LNCAP (cell line): ENCODE results near the gene DNMT3B.
A peak's percentile ranks its signal among the peaks of the same experiment; 100 is the strongest.

Experiments
- TF ChIP-seq, protein P1 (sequence below): fragments of 450-650 bp; IDR thresholded peaks from 2 replicates; pipeline ENCODE4 v1.5.1; 2017; ENCODE audit warnings: mild to moderate bottlenecking

Gene DNMT3B

GRCh38 chr20:32780749-32781655 is 18.8 kb downstream of the DNMT3B start:
- TF ChIP-seq, protein P1, sequence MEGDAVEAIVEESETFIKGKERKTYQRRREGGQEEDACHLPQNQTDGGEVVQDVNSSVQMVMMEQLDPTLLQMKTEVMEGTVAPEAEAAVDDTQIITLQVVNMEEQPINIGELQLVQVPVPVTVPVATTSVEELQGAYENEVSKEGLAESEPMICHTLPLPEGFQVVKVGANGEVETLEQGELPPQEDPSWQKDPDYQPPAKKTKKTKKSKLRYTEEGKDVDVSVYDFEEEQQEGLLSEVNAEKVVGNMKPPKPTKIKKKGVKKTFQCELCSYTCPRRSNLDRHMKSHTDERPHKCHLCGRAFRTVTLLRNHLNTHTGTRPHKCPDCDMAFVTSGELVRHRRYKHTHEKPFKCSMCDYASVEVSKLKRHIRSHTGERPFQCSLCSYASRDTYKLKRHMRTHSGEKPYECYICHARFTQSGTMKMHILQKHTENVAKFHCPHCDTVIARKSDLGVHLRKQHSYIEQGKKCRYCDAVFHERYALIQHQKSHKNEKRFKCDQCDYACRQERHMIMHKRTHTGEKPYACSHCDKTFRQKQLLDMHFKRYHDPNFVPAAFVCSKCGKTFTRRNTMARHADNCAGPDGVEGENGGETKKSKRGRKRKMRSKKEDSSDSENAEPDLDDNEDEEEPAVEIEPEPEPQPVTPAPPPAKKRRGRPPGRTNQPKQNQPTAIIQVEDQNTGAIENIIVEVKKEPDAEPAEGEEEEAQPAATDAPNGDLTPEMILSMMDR: no peak

GRCh38 chr20:32784369-32785080 is 22.3 kb downstream of the DNMT3B start:
- TF ChIP-seq, protein P1: no peak

DNA sequence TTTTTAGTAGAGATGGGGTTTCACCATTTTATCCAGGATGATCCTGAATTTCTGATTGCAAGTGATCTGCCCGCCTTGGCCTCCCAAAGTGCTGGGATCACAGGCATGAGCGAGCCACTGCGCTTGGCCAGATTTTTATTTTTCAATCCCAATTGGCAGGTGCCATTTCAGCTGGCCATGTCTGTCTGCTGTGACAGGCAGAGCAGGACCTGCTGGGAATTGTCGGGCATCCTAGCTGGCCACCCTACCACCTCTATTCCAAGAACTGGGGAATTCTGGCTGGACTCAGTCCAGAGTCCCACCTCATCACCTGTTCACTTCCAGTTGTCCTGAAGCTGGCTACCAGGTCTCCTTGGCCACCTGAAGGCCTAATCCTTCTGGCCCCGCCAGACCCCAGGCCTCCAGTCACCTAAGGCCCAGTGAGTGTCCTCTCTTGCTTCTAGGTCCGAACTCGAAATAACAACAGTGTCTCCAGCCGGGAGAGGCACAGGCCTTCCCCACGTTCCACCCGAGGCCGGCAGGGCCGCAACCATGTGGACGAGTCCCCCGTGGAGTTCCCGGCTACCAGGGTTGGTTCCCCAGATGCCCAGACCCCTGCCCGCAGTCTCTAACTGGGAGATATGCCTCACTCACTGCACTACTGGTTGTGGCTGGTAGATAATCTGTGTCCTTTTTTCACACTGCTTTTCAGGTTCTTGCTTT is 24.0 kb downstream of the DNMT3B start:
- TF ChIP-seq, protein P1: no peak

DNA sequence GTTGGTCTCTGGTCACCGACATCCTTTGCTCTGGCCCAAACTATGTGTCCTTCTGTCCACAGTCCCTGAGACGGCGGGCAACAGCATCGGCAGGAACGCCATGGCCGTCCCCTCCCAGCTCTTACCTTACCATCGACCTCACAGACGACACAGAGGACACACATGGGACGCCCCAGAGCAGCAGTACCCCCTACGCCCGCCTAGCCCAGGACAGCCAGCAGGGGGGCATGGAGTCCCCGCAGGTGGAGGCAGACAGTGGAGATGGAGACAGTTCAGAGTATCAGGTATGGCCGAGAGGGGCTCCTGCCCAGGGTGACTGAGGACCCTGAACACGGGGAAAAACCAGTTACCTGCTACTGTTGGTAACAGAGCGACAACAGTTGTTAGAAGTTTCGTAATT is 25.0 kb downstream of the DNMT3B start:
- TF ChIP-seq, protein P1: no peak

- TF ChIP-seq, protein P1: peak; percentile 100
Measured at GRCh38 chr20:32789896-32790750, 27.9 kb downstream of the DNMT3B start.

DNA sequence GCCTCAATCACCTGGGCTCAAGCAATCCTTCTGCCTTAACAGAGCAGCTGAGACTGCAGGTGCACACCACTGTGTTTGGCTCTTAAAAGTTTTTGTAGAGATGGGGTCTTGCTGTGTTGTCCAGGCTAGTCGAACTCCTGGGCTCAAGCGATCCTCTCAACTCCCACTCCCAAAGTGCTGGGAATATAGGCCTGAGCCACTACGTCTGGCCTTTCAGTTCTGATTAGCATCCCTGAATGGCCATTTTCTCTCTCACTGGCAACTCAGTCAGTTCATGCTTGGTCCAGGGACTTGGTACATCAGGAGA is 28.5 kb downstream of the DNMT3B start:
- TF ChIP-seq, protein P1: no peak

GRCh38 chr20:32792316-32792715 is 30.1 kb downstream of the DNMT3B start:
- TF ChIP-seq, protein P1: no peak
